T-helper 9 cell (primary cell): ENCODE results near the gene GZMM.

Source experiments
- DNase-seq: peaks from one replicate; pipeline ENCODE4 v3.0.0-alpha.2; 2020

Gene GZMM

GRCh38 chr19:567296-567900 lies 23.5 kb downstream of the GZMM start:
- DNase-seq = no peak

GRCh38 chr19:570251-570686 lies 26.4 kb downstream of the GZMM start:
- no peak for DNase-seq

DNA sequence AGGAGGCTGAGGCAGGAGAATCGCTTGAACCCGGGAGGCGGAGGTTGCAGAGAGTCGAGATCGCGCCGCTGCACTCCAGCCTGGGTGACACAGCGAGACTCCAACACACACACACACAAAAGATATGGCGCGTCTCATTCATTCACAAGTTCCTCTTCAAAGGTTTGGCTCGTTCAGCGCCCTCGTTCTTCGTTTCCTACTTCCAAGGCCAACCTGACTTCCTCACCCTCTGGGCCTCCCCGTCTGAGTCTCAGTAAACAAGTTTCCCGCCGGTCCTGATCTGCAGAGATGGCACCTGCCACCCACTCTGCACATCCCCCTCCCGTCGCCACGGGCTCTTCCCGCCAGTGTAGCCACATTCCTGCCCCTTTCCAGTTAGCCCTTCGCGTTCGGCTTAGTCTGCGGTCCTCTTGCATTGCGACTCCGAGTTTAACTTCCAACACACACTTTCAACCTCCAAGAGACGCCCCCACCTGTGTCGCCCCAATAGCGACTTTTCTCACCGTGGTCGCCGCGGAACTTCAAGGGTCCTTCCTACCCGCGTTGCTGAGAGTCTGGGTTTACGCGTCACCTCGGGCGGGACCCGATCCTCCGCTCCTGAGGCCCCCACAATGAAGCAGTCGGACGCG lies 27.2 kb downstream of the GZMM start:
- peak; percentile 43 for DNase-seq

- no peak for DNase-seq
Observed at GRCh38 chr19:571566-571974, 27.7 kb downstream of the GZMM start.

DNA sequence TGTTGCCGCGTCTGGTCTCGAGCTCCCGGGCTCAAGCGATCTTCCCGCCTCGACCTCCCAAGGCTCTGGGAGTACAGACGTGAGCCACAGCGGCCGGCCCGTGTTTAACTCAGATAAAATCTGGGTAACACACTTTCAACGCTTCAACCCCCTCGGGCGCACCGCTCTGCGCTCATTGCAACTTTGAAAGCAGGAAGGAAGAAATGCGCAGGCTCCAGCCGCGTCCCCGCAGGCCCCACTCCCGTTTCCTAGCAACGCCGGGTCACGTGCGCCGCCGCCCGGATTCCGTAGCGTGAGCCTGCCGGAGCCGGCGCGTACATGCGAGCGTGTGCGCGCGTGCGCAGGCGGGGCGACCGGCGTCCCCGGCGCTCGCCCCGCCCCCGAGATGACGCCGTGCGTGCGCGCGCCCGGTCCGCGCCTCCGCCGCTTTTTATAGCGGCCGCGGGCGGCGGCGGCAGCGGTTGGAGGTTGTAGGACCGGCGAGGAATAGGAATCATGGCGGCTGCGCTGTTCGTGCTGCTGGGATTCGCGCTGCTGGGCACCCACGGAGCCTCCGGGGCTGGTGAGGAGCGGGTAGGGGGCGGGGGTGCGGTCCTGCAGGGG lies 28.4 kb downstream of the GZMM start, which contains the start of gene BSG:
TSS of gene BSG (plus strand) at position 457 of the 603 bp plus-strand sequence. CDS start at position 496, 39 bp downstream.
- DNase-seq = peak; percentile 98

GRCh38 chr19:572743-573518 lies 29.1 kb downstream of the GZMM start:
- DNase-seq = no peak

DNA sequence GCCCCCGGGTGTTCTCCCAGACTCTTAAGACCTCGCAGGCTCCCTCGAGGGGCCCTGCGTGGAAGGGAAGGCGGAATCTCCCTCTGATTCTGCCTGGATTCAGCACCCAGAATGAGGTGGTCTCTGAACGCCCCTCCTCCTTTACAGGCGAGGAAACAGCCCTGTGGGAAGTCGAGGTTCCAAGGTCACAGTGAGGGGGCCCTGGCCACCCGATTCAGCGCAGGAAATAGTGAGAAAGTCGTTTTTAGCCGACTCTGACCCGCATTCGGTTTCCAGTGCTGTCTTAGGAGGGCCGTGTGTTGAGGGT lies 29.6 kb downstream of the GZMM start:
- DNase-seq = no peak

DNA sequence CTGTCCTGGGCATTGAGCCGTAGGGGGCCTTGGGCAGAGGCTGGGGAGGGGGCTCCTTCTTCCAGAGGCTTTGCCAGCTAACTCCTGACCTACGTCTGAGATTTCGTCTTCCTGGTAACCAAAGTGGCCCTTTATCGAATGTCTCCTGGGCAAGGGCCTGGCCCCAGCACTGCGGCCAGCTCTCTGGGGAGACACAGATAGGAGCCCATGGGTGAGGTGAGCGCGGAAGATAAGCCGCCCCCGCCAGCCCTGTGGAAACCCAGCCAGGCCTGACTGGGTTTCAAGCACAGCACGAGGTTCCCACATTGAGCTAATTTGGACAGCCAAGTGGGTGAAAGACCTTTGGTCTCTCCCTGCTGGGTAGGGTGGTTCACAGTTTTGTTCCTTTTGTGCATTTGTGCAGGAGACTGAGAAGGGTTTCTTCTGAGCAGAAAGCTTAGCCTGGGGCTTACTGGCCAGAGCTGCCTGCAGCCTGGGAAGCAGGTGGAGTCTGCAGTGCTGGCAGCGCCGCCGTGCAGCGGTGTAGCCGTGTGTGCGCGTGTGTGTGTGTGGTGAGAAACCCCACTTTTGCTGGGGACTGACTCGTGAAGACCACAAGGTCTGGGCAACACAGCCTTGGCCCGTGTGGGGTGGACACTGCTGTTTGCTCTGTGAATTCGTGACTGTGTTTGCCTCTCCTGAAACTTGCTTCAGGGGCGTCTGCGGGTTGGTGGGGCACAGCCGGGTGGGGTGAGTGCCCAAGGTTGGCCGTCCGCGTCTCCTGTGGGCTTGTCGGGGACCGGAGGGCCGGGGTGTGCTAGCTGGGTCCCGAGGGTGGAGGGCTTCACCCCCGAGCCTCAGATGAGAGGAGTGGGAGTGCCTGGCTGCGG lies 31.0 kb downstream of the GZMM start:
- DNase-seq = no peak

DNA sequence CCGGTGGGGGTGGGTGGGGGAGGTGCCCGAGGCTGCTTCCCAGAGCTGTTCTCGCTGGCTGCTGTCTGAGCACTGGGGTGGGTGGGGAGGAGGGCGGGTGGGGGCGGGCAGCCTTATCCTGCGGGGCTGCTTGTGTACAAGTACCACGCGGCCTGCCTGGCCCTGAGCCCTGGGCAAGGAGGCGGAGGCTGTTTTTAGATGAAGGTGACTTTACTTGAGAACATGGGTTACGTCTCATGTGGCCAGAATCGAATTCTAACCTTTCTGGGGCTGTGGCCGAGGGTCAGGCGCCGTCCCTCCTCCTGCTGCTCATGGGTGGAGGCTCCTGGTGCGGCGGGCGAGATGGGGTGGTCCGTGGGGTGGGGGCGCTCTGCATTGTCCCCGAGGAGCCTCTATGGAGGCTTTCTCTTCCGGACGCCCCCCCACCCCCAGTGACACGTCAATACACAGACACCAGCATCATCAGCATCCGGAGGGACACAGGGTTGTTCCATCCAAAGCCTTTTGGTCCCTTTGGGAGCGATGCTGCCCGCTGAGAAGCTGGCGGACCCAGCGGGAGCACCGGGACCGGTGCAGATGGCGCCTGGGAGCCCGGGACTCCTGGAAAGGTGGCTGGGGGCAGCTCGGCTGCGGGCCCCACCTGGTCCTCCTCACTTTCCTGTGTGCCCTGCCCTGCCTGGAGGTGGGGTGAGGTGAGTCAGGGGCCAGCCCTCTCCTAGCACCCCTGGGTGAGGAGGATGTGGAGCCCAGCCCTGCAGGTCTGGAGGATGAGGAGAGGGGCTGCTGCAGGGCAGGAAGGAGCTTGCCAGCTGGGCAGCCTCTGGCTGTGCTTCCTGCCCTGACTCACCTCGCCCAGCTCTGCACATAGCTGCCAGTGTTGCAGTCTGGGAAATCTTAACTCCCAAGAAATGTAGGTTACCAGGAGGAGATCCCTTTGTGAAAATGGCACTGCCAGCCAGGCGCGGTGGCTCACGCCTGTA lies 32.0 kb downstream of the GZMM start:
- DNase-seq = no peak

- no peak for DNase-seq
Observed at GRCh38 chr19:576768-577438, 33.0 kb downstream of the GZMM start.

DNA sequence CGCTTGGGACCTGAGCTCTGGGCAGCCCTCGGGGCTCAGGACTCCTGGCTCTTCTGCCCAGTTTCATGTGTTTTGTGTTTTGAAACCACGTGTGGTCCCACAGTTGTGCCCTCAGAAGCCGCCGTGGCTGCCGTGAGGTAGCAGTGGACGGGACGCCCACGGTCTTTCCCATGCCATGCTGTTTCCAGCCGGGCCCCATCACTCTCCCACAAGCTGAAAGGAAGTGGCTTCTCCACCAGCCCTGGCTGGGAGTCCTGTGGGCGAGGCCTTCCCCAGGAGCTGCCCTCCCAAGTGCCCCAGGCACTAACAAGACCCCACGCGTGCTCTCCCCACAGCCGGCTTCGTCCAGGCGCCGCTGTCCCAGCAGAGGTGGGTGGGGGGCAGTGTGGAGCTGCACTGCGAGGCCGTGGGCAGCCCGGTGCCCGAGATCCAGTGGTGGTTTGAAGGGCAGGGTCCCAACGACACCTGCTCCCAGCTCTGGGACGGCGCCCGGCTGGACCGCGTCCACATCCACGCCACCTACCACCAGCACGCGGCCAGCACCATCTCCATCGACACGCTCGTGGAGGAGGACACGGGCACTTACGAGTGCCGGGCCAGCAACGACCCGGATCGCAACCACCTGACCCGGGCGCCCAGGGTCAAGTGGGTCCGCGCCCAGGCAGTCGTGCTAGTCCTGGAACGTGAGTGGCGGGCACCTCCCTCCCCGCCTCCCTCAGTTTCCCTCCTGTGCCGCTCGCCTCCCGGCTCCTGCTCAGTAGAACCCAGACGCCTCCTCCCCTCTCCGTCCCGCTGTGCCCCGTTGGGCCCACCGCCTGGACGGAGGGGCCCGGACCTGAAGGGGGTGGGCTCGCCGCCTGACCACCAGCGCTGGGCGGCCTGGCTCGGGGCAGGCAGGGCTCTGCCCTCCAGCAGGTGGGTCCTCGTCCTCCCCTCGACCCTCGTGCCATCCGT lies 33.9 kb downstream of the GZMM start:
- DNase-seq = no peak

- no peak for DNase-seq
Observed at GRCh38 chr19:579111-579841, 35.4 kb downstream of the GZMM start.

- DNase-seq = no peak
Observed at GRCh38 chr19:579842-580155, 35.9 kb downstream of the GZMM start.

DNA sequence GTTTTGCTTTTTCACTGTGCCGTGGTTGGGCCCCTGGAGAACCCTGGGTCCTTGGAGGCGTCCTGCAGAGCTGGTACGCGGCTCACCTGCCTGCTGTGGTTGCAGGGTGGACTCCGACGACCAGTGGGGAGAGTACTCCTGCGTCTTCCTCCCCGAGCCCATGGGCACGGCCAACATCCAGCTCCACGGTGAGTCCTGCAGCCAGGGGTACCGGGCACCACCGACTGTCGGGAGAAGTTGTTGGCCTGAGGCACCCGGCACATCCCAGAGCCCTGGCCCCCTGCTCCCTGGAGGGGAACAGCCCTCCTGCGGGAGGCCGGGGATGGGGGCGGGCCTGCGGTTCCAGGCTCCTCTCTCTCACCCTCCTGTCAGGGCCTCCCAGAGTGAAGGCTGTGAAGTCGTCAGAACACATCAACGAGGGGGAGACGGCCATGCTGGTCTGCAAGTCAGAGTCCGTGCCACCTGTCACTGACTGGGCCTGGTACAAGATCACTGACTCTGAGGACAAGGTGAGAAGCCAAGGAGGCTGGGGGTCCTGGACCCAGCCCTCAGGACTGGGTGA lies 36.5 kb downstream of the GZMM start:
- DNase-seq = no peak

- no peak for DNase-seq
Observed at GRCh38 chr19:581399-582111, 37.7 kb downstream of the GZMM start.

GRCh38 chr19:582497-583197 lies 38.8 kb downstream of the GZMM start:
- DNase-seq = no peak

DNA sequence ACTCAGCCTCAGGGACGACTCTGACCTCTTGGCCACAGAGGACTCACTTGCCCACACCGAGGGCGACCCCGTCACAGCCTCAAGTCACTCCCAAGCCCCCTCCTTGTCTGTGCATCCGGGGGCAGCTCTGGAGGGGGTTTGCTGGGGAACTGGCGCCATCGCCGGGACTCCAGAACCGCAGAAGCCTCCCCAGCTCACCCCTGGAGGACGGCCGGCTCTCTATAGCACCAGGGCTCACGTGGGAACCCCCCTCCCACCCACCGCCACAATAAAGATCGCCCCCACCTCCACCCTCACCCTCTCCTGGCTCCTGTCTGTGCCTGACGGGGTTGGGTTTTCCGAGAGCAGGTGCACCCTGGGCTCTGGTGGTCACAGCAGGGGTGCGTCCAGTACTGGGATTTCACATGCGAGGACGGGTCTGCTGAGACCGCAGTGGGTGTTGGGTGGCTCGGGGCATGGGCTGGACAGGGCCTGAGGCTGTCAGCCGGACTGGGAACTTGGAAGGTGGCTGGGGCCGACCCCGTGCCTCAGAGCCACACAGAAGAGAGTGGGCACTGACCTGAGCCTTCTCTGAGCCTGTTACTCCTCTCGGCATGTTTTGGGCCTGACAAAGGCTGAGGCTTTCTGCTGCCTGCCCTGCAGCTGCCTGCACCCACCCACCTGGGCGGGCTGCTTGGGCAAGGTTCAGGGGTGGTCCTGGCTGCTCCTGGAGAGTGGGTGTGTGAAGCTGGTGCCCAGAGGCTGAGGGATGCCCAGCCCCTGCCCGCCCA lies 39.5 kb downstream of the GZMM start:
- DNase-seq = no peak
